BE2C (cell line): ENCODE results near the gene MAB21L2.

Experiments used
- DNase-seq: peaks from one replicate; pipeline ENCODE4 v3.0.0-alpha.2; 2020
- H3K27me3 ChIP-seq: fragments of 250-450 bp; sonication (Bioruptor Pico); 2 replicates; pipeline ENCODE4 v1.5.1; 2020; ENCODE audit warnings: mild to moderate bottlenecking
- H3K36me3 ChIP-seq: fragments of 250-450 bp; sonication (Bioruptor Pico); 2 replicates; pipeline ENCODE4 v1.5.1; 2020; ENCODE audit warnings: mild to moderate bottlenecking
- H3K4me1 ChIP-seq: fragments of 250-450 bp; sonication (Bioruptor Pico); 2 replicates; pipeline ENCODE4 v1.5.1; 2020
- H3K4me3 ChIP-seq: 2 replicates; pipeline ENCODE4 v1.5.1; 2011; ENCODE audit warnings: low read depth, low read length
- H3K9me3 ChIP-seq: fragments of 250-450 bp; sonication (Bioruptor Pico); 2 replicates; pipeline ENCODE4 v1.5.1; 2020
- TF ChIP-seq, protein P1 (sequence below): IDR thresholded peaks from 2 replicates; pipeline ENCODE4 v1.5.1; 2012; ENCODE audit warnings: mild to moderate bottlenecking, low read depth, low read length

Gene MAB21L2

DNA sequence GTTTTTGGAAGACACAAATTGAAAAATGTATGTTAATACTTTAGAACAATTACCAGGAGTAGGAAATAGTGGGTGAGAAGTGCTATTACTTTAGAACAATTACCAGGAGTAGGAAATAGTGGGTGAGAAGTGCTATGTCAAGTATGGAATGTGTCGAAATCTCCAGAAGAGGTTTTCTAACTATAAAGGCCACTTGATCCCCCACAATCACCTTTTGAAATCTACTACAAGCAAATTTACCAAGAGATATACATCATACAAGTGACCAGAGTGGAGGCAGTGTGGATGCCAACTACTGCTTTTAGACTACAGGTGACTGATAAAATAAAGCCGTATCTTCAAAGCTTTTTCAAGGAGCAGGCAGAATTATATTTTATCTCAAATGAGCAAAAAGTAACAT is 43.1 kb downstream of the MAB21L2 start:
- H3K4me1 ChIP-seq, result no peaks in the 10 kb centered on the region
- H3K4me3 ChIP-seq, result no peak overlapping the region
- no peaks in the 10 kb centered on the region for H3K27me3 ChIP-seq
- TF ChIP-seq, protein P1, sequence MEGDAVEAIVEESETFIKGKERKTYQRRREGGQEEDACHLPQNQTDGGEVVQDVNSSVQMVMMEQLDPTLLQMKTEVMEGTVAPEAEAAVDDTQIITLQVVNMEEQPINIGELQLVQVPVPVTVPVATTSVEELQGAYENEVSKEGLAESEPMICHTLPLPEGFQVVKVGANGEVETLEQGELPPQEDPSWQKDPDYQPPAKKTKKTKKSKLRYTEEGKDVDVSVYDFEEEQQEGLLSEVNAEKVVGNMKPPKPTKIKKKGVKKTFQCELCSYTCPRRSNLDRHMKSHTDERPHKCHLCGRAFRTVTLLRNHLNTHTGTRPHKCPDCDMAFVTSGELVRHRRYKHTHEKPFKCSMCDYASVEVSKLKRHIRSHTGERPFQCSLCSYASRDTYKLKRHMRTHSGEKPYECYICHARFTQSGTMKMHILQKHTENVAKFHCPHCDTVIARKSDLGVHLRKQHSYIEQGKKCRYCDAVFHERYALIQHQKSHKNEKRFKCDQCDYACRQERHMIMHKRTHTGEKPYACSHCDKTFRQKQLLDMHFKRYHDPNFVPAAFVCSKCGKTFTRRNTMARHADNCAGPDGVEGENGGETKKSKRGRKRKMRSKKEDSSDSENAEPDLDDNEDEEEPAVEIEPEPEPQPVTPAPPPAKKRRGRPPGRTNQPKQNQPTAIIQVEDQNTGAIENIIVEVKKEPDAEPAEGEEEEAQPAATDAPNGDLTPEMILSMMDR, result no peak
- H3K9me3 ChIP-seq, result no peaks in the 10 kb centered on the region
- H3K36me3 ChIP-seq, result no peaks in the 10 kb centered on the region
- no peak for DNase-seq

DNA sequence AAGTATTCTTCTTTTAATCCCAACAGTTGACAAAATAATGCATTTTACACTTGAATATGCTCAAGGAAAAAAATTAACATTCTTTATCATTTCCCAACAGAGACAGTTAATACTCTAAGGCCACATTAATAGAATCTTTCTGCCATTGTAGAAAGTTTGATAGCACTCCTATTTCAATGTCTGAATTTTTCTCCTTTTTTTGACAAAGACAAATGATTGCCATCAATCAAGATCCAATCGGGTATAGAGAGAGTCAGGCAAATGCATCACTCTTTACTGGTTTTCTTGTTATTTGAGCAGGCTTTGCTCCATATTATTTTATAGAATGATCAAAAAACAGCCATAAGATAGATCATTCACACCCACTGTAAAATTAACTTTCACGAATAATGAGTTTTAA is 46.1 kb downstream of the MAB21L2 start:
- Histone ChIP-seq H3K36me3 (no peaks in the 10 kb centered on the region), H3K9me3 (no peaks in the 10 kb centered on the region), H3K4me1 (no peaks in the 10 kb centered on the region), H3K4me3 (no peak overlapping the region), H3K27me3 (no peaks in the 10 kb centered on the region)
- TF ChIP-seq, protein P1, result no peak
- no peak for DNase-seq

DNA sequence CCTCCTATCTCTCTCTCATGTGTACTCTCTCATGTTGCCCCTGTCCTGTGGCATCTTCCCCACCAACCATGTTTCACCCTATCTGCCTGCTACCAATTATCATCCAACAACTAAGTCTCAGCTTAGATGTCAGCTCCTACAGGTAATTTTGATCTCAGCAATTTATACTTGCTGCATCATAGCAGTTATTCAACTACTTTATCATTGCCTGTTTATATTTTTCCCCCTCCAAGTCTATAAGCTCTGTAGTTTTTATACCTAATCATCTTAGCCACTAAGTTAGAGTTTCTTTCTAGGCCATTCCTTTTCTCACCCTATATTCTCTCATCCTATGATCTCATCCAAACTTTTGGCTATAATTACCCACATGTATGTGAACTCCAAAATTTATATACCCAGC is 50.7 kb downstream of the MAB21L2 start:
- Histone ChIP-seq H3K27me3 (no peaks in the 10 kb centered on the region), H3K4me1 (no peaks in the 10 kb centered on the region), H3K4me3 (no peak overlapping the region), H3K9me3 (no peaks in the 10 kb centered on the region), H3K36me3 (no peaks in the 10 kb centered on the region)
- no peak for DNase-seq
- TF ChIP-seq, protein P1, result no peak
